ENCODE results near the gene CFAP68. TPM values are rescaled to one million over a fixed set of nuclear protein-coding genes. Genes with fewer than 3 reads are reported as not detected.

The CFAP68 gene
- total and polyA plus RNA-seq, 2 of the 13 experiments (the other 11 are each of a cell fraction or from before 2014, with no cell fraction given): 22.2 to 25.6 TPM

DNA sequence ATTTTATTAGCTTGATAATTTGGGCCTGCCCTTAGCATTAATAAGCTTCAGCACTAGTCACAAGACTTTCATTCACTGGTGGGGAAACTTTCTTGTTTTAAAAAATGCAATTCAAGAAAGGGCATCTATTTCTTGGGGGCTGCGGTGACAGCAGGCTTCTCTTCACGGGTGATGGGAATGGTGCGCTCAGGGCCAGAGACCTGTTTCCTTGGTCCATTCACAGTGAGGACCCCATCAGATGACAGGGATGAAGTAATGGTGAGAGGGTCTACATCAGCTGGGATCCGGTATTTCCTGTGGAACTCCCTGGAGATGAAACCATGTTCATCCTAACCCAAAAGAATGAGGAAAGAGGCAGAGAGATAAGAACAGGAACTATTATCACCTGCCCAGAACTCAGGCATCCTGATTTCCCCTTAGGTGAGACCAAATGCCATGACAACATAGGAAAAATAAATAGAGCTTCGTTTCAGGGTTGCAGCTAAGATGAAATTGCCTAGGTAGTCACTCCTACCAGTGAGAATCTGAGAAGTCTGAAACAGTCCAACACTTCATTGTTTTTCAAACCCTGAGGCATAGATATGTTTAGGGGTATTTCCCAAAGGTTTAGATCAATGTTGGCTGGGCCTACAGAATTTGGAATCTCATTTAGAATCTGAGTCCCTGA, 29.4 kb downstream of the CFAP68 start:
- no peak for TF ChIP-seq ZNF776 (CRISPR knock-in tag; IDR thresholded peaks at IDR 0.05)
- no peak for TF ChIP-seq TEAD3 (CRISPR knock-in tag; optimal IDR thresholded peaks at IDR 0.05; ENCODE audit: borderline replicate concordance)
- no peak for TF ChIP-seq RCOR2 (CRISPR knock-in tag; IDR thresholded peaks at IDR 0.05)
- ChIA-PET CTCF (ENCODE audit: low intra/inter-chr PET ratio, low total read pairs) (no interaction called here), POLR2A (no interaction called here)
- H3K4me3 ChIP-seq (replicated peaks in 1 of 3; ENCODE audit: insufficient read depth in 1 of 3, low read depth in 2 of 3, low read length in 3 of 3): no peak overlapping the region
- ATAC-seq (no peak), DNase-seq (ENCODE audit: low spot score) (no peak), FAIRE-seq (no peak)
- WGBS (ENCODE audit: low lambda C conversion rate): 63% methylated on average over 5 of the region's 5 CpGs
- no TSS peak for BruUV-seq (replicated peaks)
- no peaks in the 10 kb centered on the region for H3K79me2 ChIP-seq (ENCODE audit: insufficient read depth, low read length)
- H3K9me3 ChIP-seq (ENCODE audit: low read length): no peaks in the 10 kb centered on the region
- intact Hi-C loops (cut with micrococcal nuclease; ENCODE audit: unreplicated experiment): no loop called here
- H3K27ac ChIP-seq (ENCODE audit: extremely low read length, insufficient read depth, low read length): no peak overlapping the region
- peaks cover 29% of the 10 kb centered on the region for H3K4me1 ChIP-seq (ENCODE audit: insufficient read depth, low read length)
- no peaks in the 10 kb centered on the region for H3K36me3 ChIP-seq (replicated peaks in 1 of 2; ENCODE audit: control insufficient read depth in 1 of 2, insufficient read depth in 2 of 2, low read length in 2 of 2)
- in situ Hi-C loops (cut with HindIII; ENCODE audit: extremely low pct_ligation_motif_present, low pct_unique_long_range_greater_than_20kb): no loop called here
- no peaks in the 10 kb centered on the region for H4K20me1 ChIP-seq (ENCODE audit: insufficient read depth, low read length)
- H3K4me2 ChIP-seq (ENCODE audit: low read depth, low read length): no peak overlapping the region
- H3K9ac ChIP-seq (ENCODE audit: insufficient read depth, low read depth, low read length): no peak overlapping the region
- no peak overlapping the region for H2AFZ ChIP-seq (ENCODE audit: low read length)
- no peaks in the 10 kb centered on the region; a peak in 1 of 5 replicates for H3K27me3 ChIP-seq (ENCODE audit: control insufficient read depth in 1 of 2, insufficient read depth in 2 of 2, low read length in 2 of 2)

DNA sequence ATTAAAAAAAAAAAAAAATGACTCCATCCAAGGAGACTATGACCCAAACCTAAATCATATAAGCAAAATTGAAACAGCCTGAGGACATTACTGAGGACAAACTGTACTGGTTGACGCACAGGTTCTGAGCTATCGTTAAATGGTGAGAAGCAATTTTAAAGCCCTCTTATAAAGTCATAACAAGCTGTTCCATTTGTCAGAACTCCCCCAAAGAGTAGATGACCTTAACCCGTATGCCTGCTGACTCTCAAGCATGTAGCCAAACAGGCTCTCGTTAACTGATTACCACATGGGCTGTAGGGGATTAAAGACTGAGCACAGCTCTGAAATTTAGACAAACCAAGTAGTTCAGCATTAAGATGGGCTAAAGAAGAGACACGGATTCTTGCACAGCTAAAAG, 30.0 kb downstream of the CFAP68 start:
- in situ Hi-C loops (cut with HindIII; ENCODE audit: extremely low pct_ligation_motif_present, low pct_unique_long_range_greater_than_20kb): no loop called here
- intact Hi-C loops (cut with micrococcal nuclease; ENCODE audit: unreplicated experiment): no loop called here
- Histone ChIP-seq H3K9ac (ENCODE audit: insufficient read depth, low read depth, low read length) (no peak overlapping the region), H3K27ac (ENCODE audit: extremely low read length, insufficient read depth, low read length) (no peak overlapping the region), H3K79me2 (ENCODE audit: insufficient read depth, low read length) (no peaks in the 10 kb centered on the region), H3K4me2 (ENCODE audit: low read depth, low read length) (no peak overlapping the region), H2AFZ (ENCODE audit: low read length) (no peak overlapping the region), H3K9me3 (ENCODE audit: low read length) (no peaks in the 10 kb centered on the region), H3K4me3 (replicated peaks in 1 of 3; ENCODE audit: insufficient read depth in 1 of 3, low read depth in 2 of 3, low read length in 3 of 3) (no peak overlapping the region), H3K36me3 (replicated peaks in 1 of 2; ENCODE audit: control insufficient read depth in 1 of 2, insufficient read depth in 2 of 2, low read length in 2 of 2) (no peaks in the 10 kb centered on the region), H4K20me1 (ENCODE audit: insufficient read depth, low read length) (no peaks in the 10 kb centered on the region), H3K4me1 (ENCODE audit: insufficient read depth, low read length) (peaks cover 35% of the 10 kb centered on the region), H3K27me3 (ENCODE audit: control insufficient read depth in 1 of 2, insufficient read depth in 2 of 2, low read length in 2 of 2) (no peaks in the 10 kb centered on the region; a peak in 1 of 5 replicates)
- FAIRE-seq (no peak), ATAC-seq (no peak), DNase-seq (ENCODE audit: low spot score) (no peak)
- POLR2A ChIA-PET: no interaction called here
- 69% methylated on average over 5 of the region's 5 CpGs for WGBS (ENCODE audit: low lambda C conversion rate)
- no TSS peak for BruUV-seq (replicated peaks)
- CTCF ChIA-PET (ENCODE audit: low intra/inter-chr PET ratio, low total read pairs): no interaction called here
- no peak for TF ChIP-seq ZNF143 (CRISPR knock-in tag; IDR thresholded peaks at IDR 0.05)
- TF ChIP-seq ZNF3 (CRISPR knock-in tag; IDR thresholded peaks at IDR 0.05): no peak
- TF ChIP-seq REXO4 (CRISPR knock-in tag; IDR thresholded peaks at IDR 0.05; ENCODE audit: borderline replicate concordance): no peak
- no peak for TF ChIP-seq SMARCE1 (IDR thresholded peaks at IDR 0.05; ENCODE audit: borderline replicate concordance)
- no peak for TF ChIP-seq ZNF512B (CRISPR knock-in tag; IDR thresholded peaks at IDR 0.05; ENCODE audit: borderline replicate concordance)
- no peak for TF ChIP-seq TAF15 (IDR thresholded peaks at IDR 0.05; ENCODE audit: low read depth, low read length, poor library complexity, severe bottlenecking)
- TF ChIP-seq MTA1 (CRISPR knock-in tag; IDR thresholded peaks at IDR 0.05; ENCODE audit: borderline replicate concordance): no peak
- TF ChIP-seq TBL1XR1 (IDR thresholded peaks at IDR 0.05; ENCODE audit: borderline replicate concordance, low read length, partially characterized antibody): no peak
- TF ChIP-seq, protein P1, sequence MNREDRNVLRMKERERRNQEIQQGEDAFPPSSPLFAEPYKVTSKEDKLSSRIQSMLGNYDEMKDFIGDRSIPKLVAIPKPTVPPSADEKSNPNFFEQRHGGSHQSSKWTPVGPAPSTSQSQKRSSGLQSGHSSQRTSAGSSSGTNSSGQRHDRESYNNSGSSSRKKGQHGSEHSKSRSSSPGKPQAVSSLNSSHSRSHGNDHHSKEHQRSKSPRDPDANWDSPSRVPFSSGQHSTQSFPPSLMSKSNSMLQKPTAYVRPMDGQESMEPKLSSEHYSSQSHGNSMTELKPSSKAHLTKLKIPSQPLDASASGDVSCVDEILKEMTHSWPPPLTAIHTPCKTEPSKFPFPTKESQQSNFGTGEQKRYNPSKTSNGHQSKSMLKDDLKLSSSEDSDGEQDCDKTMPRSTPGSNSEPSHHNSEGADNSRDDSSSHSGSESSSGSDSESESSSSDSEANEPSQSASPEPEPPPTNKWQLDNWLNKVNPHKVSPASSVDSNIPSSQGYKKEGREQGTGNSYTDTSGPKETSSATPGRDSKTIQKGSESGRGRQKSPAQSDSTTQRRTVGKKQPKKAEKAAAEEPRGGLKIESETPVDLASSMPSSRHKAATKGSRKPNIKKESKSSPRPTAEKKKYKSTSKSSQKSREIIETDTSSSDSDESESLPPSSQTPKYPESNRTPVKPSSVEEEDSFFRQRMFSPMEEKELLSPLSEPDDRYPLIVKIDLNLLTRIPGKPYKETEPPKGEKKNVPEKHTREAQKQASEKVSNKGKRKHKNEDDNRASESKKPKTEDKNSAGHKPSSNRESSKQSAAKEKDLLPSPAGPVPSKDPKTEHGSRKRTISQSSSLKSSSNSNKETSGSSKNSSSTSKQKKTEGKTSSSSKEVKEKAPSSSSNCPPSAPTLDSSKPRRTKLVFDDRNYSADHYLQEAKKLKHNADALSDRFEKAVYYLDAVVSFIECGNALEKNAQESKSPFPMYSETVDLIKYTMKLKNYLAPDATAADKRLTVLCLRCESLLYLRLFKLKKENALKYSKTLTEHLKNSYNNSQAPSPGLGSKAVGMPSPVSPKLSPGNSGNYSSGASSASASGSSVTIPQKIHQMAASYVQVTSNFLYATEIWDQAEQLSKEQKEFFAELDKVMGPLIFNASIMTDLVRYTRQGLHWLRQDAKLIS (CRISPR knock-in tag; IDR thresholded peaks at IDR 0.05): no peak
- TF ChIP-seq MBNL3 (CRISPR knock-in tag; conservative IDR thresholded peaks at IDR 0.05): no peak
